SK-N-SH (cell line): Measurements from ENCODE around the gene BCAR3.

Experiments used
- CTCF ChIP-seq: fragments of 200-600 bp; sonication (generic); IDR thresholded peaks from 2 replicates; pipeline ENCODE4 v1.6.1; 2017; ENCODE audit warnings: antibody characterized with exemption, mild to moderate bottlenecking, moderate library complexity
- NRF1 ChIP-seq: IDR thresholded peaks from 2 replicates; pipeline ENCODE4 v1.6.1; 2012; ENCODE audit warnings: low read depth, mild to moderate bottlenecking, low read length
- RAD21 ChIP-seq: IDR thresholded peaks from 2 replicates; pipeline ENCODE4 v1.6.1; 2012; ENCODE audit warnings: mild to moderate bottlenecking, low read length
- SIN3A ChIP-seq: IDR thresholded peaks from 2 replicates; pipeline ENCODE4 v1.6.1; 2012; ENCODE audit warnings: low read depth, mild to moderate bottlenecking, low read length, moderate library complexity, borderline replicate concordance
- TCF12 ChIP-seq: IDR thresholded peaks from 2 replicates; pipeline ENCODE4 v1.4.0; 2012
- YY1 ChIP-seq: IDR thresholded peaks from 2 replicates; pipeline ENCODE4 v1.4.0; 2012; ENCODE audit warnings: low read depth, mild to moderate bottlenecking

GRCh38 chr1:93630168-93630567 is 51.5 kb downstream of the BCAR3 start:
- TF ChIP-seq YY1 (no peak), CTCF (no peak), RAD21 (no peak), NRF1 (no peak), TCF12 (no peak), SIN3A (no peak)
